Panc1 (cell line): ENCODE measurements around the gene DCAF5.

Source experiments
- CTCF ChIP-seq: fragments of 450-650 bp; IDR thresholded peaks from 2 replicates; pipeline ENCODE4 v1.5.1; 2017; ENCODE audit warnings: mild to moderate bottlenecking
- POLR2AphosphoS5 ChIP-seq: IDR thresholded peaks from 2 replicates; pipeline ENCODE4 v1.6.1; 2012; ENCODE audit warnings: mild to moderate bottlenecking, low read depth, low read length, moderate library complexity
- REST ChIP-seq, 2 experiments: IDR thresholded peaks; 2 replicates each; pipeline ENCODE4 v1.6.1; 2011 to 2012; ENCODE audit warnings: low read depth in 2 of 2, control low read depth in 1 of 2, low read length in 1 of 2, mild to moderate bottlenecking in 1 of 2, moderate library complexity in 1 of 2; ENCODE audit not compliant: insufficient read depth in 1 of 2
- SIN3A ChIP-seq: IDR thresholded peaks from 2 replicates; pipeline ENCODE4 v1.6.1; 2012; ENCODE audit warnings: low read depth, mild to moderate bottlenecking, low read length, moderate library complexity, borderline replicate concordance; ENCODE audit not compliant: insufficient read depth

- TF ChIP-seq CTCF (no peak), REST (IDR thresholded peaks at IDR 0.05; ENCODE audit: insufficient read depth in 1 of 2, low read depth in 2 of 2, low read length in 1 of 2) (no peak), SIN3A (no peak), POLR2AphosphoS5 (no peak)
Observed at GRCh38 chr14:69066396-69067171, 86.3 kb downstream of the DCAF5 start.
